RCC 7860 (cell line): ENCODE data around the gene MASP1.
"Not testable (repeated sequence)": the region's sequence is repeated elsewhere in the genome, so short reads cannot be mapped to it uniquely, and the experiment has no call there.

Source experiments
- DNase-seq: peaks from one replicate; pipeline ENCODE4 v3.0.0-alpha.2; 2015; ENCODE audit warnings: low spot score
- FAIRE-seq: peaks from 2 replicates; lab custom pipeline; 2012; peaks lifted over from hg19 to GRCh38; lab: Jason Lieb, UNC

Gene MASP1

GRCh38 chr3:187230011-187230410 lies 61.5 kb downstream of the MASP1 start:
- no peak for DNase-seq
- no peak for FAIRE-seq

- DNase-seq = no peak
These were observed 62.8 kb downstream of the MASP1 start for GRCh38 chr3:187228740-187229139.

GRCh38 chr3:187227658-187228258 lies 63.8 kb downstream of the MASP1 start:
- FAIRE-seq = no peak
- DNase-seq = peak; percentile 14

More at GRCh38 chr3:187228740-187229139, 62.8 kb downstream of the MASP1 start:
- no peak for FAIRE-seq

GRCh38 chr3:187223799-187224198 lies 67.7 kb downstream of the MASP1 start:
- FAIRE-seq (no peak), DNase-seq (no peak)

GRCh38 chr3:187222801-187223200 lies 68.7 kb downstream of the MASP1 start:
- DNase-seq = no peak
- no peak for FAIRE-seq

GRCh38 chr3:187215460-187215859 lies 76.1 kb downstream of the MASP1 start:
- DNase-seq (no peak), FAIRE-seq (no peak)

- DNase-seq = no peak
- FAIRE-seq = no peak
These were observed 77.9 kb downstream of the MASP1 start for GRCh38 chr3:187213616-187214015.

GRCh38 chr3:187212705-187213104 lies 78.8 kb downstream of the MASP1 start:
- no peak for DNase-seq
- FAIRE-seq = no peak

- DNase-seq (no peak), FAIRE-seq (no peak)
These were observed 79.4 kb downstream of the MASP1 start for GRCh38 chr3:187212196-187212545.

GRCh38 chr3:187211532-187212195 lies 79.9 kb downstream of the MASP1 start:
- DNase-seq = no peak

GRCh38 chr3:187210545-187211327 lies 80.8 kb downstream of the MASP1 start:
- DNase-seq (no peak), FAIRE-seq (no peak)

More at GRCh38 chr3:187211532-187212195, 79.9 kb downstream of the MASP1 start:
- FAIRE-seq = no peak

- no peak for FAIRE-seq
These were observed 81.4 kb downstream of the MASP1 start for GRCh38 chr3:187210091-187210490.

GRCh38 chr3:187209491-187209890 lies 82.0 kb downstream of the MASP1 start:
- FAIRE-seq = no peak

More at GRCh38 chr3:187210091-187210490, 81.4 kb downstream of the MASP1 start:
- no peak for DNase-seq

GRCh38 chr3:187208159-187208558 lies 83.4 kb downstream of the MASP1 start:
- DNase-seq = no peak
- no peak for FAIRE-seq

More at GRCh38 chr3:187209491-187209890, 82.0 kb downstream of the MASP1 start:
- DNase-seq = no peak

GRCh38 chr3:187207624-187208023 lies 83.9 kb downstream of the MASP1 start:
- DNase-seq = no peak
- no peak for FAIRE-seq

- DNase-seq (no peak), FAIRE-seq (no peak)
These were observed 84.5 kb downstream of the MASP1 start for GRCh38 chr3:187207062-187207461.

GRCh38 chr3:187205683-187206082 lies 85.9 kb downstream of the MASP1 start:
- no peak for DNase-seq
- FAIRE-seq = no peak

- DNase-seq, FAIRE-seq: not testable (repeated sequence)
These were observed 92.0 kb downstream of the MASP1 start for GRCh38 chr3:187199463-187200050.

GRCh38 chr3:187198490-187198889 lies 93.0 kb downstream of the MASP1 start:
- no peak for DNase-seq
- FAIRE-seq = no peak

- FAIRE-seq = no peak
- DNase-seq = no peak
These were observed 94.2 kb downstream of the MASP1 start, which contains the start of gene RTP1 for GRCh38 chr3:187197335-187197649. RTP1 (plus strand) TSS chr3:187197486; CDS start chr3:187197516, 30 bp downstream.

GRCh38 chr3:187196573-187197334 lies 94.8 kb downstream of the MASP1 start:
- FAIRE-seq (no peak), DNase-seq (no peak)
